HUES6 (cell line): ENCODE measurements around the gene TTC39C.

Source experiments
- H3K27ac ChIP-seq: 2 replicates; pipeline ENCODE4 v1.7.0; 2013; ENCODE audit warnings: low read depth, mild to moderate bottlenecking, low read length, inconsistent platforms
- H3K27me3 ChIP-seq: 2 replicates; pipeline ENCODE4 v1.6.1; 2013; ENCODE audit warnings: low read length; ENCODE audit not compliant: control insufficient read depth, insufficient read depth
- H3K36me3 ChIP-seq: 2 replicates; pipeline ENCODE4 v1.6.1; 2013; ENCODE audit warnings: low read length; ENCODE audit not compliant: control insufficient read depth, insufficient read depth
- H3K4me1 ChIP-seq: 2 replicates; pipeline ENCODE4 v1.6.1; 2013; ENCODE audit warnings: low read length; ENCODE audit not compliant: control insufficient read depth, insufficient read depth
- H3K4me3 ChIP-seq: 2 replicates; pipeline ENCODE4 v1.5.1; 2013; ENCODE audit warnings: low read depth, low read length
- H3K9ac ChIP-seq: one replicate; pipeline ENCODE4 v1.6.1; 2013; ENCODE audit warnings: mild to moderate bottlenecking, low read length
- H3K9me3 ChIP-seq: 2 replicates; pipeline ENCODE4 v1.6.1; 2013; ENCODE audit warnings: low read depth, low read length; ENCODE audit not compliant: control insufficient read depth, insufficient read depth

The TTC39C gene

GRCh38 chr18:24118750-24119577 lies 104.4 kb downstream of the TTC39C start:
- H3K27me3 ChIP-seq = no peaks in the 10 kb centered on the region

DNA sequence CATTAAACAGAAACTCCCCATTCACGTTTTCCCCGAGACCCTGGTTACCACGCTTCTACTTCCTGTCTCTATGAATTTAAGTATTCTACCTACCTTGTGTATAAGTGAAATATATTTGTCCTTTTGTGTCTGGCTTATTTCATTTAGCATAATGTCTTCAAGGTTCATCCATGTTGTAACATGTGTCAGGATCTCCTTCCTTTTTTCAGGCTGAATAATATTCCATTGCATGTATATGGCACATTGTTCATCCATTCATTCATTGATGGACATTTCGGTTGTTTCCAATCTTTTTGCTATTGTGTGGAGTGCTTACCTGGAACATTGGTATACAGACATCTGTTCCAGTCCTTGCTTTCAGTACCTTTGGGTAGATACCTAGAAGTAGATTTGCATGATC lies 106.1 kb downstream of the TTC39C start:
- no peaks in the 10 kb centered on the region for H3K4me1 ChIP-seq
- H3K27me3 ChIP-seq = no peaks in the 10 kb centered on the region
- no peak overlapping the region for H3K27ac ChIP-seq
- no peak overlapping the region for H3K4me3 ChIP-seq
- H3K9me3 ChIP-seq = no peaks in the 10 kb centered on the region
- peaks cover 12% of the 10 kb centered on the region for H3K36me3 ChIP-seq
- no peak overlapping the region for H3K9ac ChIP-seq

More at GRCh38 chr18:24118750-24119577, 104.4 kb downstream of the TTC39C start:
- Histone ChIP-seq H3K4me3 (no peak overlapping the region), H3K36me3 (peaks cover 16% of the 10 kb centered on the region), H3K9me3 (no peaks in the 10 kb centered on the region), H3K27ac (no peak overlapping the region), H3K9ac (no peak overlapping the region), H3K4me1 (no peaks in the 10 kb centered on the region)

DNA sequence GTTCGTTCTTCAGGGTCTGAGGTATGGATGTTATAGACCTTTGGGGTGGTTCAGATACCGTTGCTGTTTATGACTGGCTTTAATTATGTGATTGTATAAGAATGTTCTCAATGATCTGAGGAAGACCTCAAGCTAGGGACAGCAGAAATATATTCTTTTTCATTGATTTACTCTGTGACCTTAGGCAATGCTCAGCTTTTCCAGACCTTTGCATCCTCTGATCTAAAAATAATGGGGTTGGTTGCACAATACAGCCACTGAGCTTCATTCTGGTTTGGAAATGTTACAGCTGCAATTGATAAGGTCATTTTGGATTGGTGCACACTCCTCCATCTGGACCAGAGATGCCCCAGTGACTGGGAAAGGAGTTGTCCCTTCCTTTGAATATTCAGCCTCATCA lies 107.1 kb downstream of the TTC39C start:
- Histone ChIP-seq H3K9me3 (no peaks in the 10 kb centered on the region), H3K36me3 (peaks cover 10% of the 10 kb centered on the region), H3K4me3 (no peak overlapping the region), H3K27me3 (no peaks in the 10 kb centered on the region), H3K27ac (no peak overlapping the region), H3K4me1 (no peaks in the 10 kb centered on the region), H3K9ac (no peak overlapping the region)

DNA sequence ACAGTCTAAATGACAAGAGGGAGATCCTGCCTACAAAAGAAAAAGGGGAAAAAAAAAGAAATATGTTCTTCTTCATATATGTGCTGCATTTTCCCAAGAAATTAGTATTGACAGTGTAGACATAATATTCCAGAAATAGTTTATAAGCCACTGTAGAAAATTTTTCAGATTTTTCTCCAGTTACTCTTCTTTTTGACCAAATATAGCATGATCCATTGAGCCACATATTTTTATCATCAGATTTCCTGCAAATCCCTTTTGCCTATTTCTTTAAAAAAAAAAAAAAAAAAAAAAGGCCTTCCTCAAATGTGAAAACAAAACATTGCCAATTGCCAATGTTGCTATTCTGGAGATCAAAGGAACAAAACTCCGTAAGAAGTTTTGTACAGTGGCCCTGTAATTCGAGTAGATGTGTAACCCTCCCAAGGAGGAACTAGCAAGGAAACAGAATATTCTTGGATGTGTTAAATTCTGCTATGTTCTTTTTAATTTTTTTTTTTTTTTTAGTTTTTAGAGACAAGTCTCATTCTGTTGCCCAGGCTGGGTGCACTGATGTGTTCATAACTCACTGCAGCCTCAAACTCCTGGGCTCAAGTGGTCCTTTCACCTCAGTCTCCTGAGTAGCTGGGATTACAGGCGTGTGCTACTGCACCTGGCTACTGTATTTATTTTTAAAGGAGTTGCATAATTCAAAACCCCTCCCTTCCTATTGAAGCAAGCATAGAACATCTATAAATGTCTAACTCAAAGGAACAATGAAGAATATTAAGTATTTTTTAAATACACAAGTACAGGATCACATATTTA lies 111.8 kb downstream of the TTC39C start:
- Histone ChIP-seq H3K9me3 (no peaks in the 10 kb centered on the region), H3K4me3 (no peak overlapping the region), H3K9ac (no peak overlapping the region), H3K27me3 (no peaks in the 10 kb centered on the region), H3K4me1 (no peaks in the 10 kb centered on the region), H3K36me3 (peaks cover 17% of the 10 kb centered on the region; the same call in 1 of the 2 replicates), H3K27ac (no peak overlapping the region)

DNA sequence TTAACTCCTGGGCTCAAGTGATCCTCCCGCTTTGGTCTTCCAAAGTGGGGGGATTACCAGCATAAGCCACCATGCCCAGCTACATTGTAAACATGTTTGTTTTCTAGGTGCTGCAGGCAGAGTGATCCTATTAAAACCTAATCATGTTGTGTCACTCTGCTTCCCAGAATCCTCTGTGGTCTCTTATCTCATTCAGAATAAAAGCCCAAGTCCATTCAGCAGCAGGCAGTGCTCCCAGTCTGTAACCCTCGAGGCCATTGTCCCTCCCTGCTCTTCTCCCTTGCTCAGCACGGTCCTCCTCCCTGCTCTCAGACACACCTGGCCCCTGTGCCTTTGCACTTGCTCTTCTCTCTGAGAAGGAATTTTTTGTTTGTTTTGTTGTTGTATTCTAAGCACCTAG lies 113.2 kb downstream of the TTC39C start:
- no peak overlapping the region for H3K9ac ChIP-seq
- no peak overlapping the region for H3K27ac ChIP-seq
- peaks cover 24% of the 10 kb centered on the region; the same call in 1 of the 2 replicates for H3K36me3 ChIP-seq
- H3K4me1 ChIP-seq = no peaks in the 10 kb centered on the region
- no peak overlapping the region for H3K4me3 ChIP-seq
- H3K27me3 ChIP-seq = no peaks in the 10 kb centered on the region
- no peaks in the 10 kb centered on the region for H3K9me3 ChIP-seq

DNA sequence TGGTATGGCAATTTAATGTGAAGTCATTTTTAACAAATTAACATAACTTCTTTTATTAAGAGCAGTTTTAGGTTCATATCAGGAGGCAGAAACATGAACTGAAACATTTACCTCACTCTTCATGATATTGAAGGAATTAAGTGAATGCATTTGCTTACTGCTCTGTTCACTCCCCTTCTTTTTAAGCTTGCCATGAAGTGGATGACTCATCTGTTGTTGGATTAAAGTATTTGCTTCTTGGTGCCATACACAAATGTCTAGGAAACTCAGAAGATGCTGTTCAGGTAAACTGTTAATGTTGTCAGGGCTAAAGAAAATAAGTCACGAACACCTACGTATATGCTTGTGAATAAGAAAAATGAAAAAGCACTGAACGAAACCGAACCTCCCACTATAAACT lies 114.1 kb downstream of the TTC39C start:
- H3K9ac ChIP-seq = no peak overlapping the region
- peaks cover 23% of the 10 kb centered on the region; the same call in 1 of the 2 replicates for H3K36me3 ChIP-seq
- no peaks in the 10 kb centered on the region for H3K4me1 ChIP-seq
- H3K27ac ChIP-seq = no peak overlapping the region
- H3K4me3 ChIP-seq = no peak overlapping the region
- H3K9me3 ChIP-seq = no peaks in the 10 kb centered on the region
- H3K27me3 ChIP-seq = no peaks in the 10 kb centered on the region

DNA sequence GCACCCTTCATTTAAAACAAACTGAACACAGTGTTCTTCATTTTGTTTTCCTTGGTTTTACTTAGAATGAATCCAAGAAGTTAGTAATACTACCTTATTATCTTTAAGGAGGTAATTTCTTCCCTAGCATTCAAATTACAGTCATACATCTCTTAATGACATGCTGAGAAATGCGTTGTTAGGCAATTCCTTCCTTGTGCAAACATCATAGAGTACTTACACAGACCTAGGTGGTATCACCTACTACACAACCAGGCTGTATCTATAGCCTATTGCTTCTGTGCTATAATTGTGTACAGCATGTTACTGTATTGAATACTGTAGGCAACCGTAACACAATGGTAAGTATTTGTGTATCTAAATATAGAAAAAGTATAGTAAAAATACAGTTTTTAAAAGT lies 115.9 kb downstream of the TTC39C start:
- Histone ChIP-seq H3K4me3 (no peak overlapping the region), H3K27ac (no peak overlapping the region), H3K9me3 (no peaks in the 10 kb centered on the region), H3K4me1 (no peaks in the 10 kb centered on the region), H3K27me3 (no peaks in the 10 kb centered on the region), H3K9ac (no peak overlapping the region), H3K36me3 (peaks cover 23% of the 10 kb centered on the region; the same call in 1 of the 2 replicates)

GRCh38 chr18:24136967-24137373 lies 122.4 kb downstream of the TTC39C start:
- peak overlapping the region; percentile 39; the same call in 1 of the 2 replicates for H3K27ac ChIP-seq
- H3K9ac ChIP-seq = no peak overlapping the region

DNA sequence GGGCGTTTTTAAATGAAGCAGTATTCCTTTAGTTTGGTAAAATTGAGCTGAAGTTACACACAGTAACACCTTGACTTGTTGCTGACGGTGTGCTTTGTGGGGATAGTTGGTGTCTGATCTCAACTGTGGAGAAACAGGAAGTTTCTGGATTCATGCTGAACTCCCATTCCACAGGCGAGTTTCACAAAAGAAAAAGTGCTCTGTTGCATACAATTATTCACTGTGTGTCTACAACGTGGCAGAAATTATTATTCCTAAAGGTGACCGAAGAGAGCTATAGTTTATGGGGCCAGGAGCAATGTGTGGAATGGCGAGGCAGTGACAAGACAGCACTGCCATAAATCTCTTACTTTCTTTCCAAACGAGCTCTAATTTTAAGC lies 123.8 kb downstream of the TTC39C start:
- peaks cover 25% of the 10 kb centered on the region for H3K4me1 ChIP-seq
- no peaks in the 10 kb centered on the region for H3K9me3 ChIP-seq
- peak overlapping the region; percentile 54 for H3K9ac ChIP-seq
- no peak overlapping the region; the same call in 1 of the 2 replicates for H3K27ac ChIP-seq
- H3K4me3 ChIP-seq = peak overlapping the region; percentile 74
- no peaks in the 10 kb centered on the region for H3K27me3 ChIP-seq
- H3K36me3 ChIP-seq = no peaks in the 10 kb centered on the region

More at GRCh38 chr18:24136967-24137373, 122.4 kb downstream of the TTC39C start:
- Histone ChIP-seq H3K27me3 (no peaks in the 10 kb centered on the region), H3K9me3 (no peaks in the 10 kb centered on the region), H3K36me3 (peaks cover 9% of the 10 kb centered on the region; the same call in 1 of the 2 replicates), H3K4me1 (peaks cover 25% of the 10 kb centered on the region), H3K4me3 (no peak overlapping the region)

DNA sequence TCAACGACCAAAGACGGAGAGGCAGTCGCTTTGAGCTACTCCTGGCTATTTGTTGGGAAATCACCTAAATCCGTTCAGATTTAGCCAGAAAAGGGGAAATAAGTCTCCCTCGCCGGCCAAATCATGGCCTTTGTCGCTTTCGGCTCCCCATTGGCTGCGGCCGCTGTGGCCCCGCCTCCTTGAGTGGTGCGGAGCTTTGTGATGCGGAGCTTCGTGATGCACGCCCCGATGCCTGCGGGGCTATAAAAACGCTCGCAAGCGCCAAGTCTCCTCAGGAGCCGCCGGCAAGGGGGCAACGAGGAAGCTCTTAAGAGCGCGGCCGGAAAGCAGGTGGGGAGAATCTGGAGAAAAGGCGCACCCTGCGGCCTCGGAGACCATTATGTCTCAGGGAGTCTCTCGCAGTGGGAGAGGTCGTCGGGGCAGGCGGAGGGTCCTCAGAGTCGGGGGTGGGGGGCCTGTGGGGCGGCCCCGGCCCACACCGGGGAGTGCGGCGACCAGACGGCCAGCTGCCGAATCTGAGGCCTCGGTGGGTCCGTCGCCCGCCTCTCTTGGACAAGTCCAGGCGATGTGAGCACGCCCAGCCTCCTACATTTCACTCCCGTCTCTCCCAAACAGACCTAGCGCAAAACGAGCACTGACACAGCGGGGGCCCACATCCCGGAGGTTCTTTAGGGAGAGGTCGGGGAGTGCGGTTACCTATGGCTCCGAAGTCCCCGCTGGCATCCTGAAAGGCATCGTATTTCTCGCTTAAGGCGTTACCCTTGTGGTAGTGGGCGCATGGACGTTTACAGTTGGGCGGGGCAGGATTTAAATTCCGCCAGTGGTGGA lies 124.4 kb downstream of the TTC39C start, which contains the start of gene CABYR:
CABYR (plus strand) TSS at position 274 of the 828 bp plus-strand sequence. CDS start 4,053 bp downstream, outside the sequence.
- peaks cover 25% of the 10 kb centered on the region for H3K4me1 ChIP-seq
- H3K27ac ChIP-seq = peak within 1 kb of the TSS; percentile 50
- H3K36me3 ChIP-seq = 0 out of 2 replicates have a peak, but pooled peaks cover 1% of the 10 kb centered on the region
- H3K9ac ChIP-seq = peak within 1 kb of the TSS; percentile 54
- no peaks in the 10 kb centered on the region for H3K27me3 ChIP-seq
- H3K4me3 ChIP-seq = peak within 1 kb of the TSS; percentile 74
- no peaks in the 10 kb centered on the region for H3K9me3 ChIP-seq
